ENCODE data around the gene C1QTNF12. TPM values are rescaled to one million over a fixed set of nuclear protein-coding genes. Genes with fewer than 3 reads are reported as not detected.

C1QTNF12 gene
- total and polyA plus RNA-seq, 2 donors (not counting 3 experiments of a cell fraction or from before 2014, with no cell fraction given), result 1.0 to 1.9 TPM

DNA sequence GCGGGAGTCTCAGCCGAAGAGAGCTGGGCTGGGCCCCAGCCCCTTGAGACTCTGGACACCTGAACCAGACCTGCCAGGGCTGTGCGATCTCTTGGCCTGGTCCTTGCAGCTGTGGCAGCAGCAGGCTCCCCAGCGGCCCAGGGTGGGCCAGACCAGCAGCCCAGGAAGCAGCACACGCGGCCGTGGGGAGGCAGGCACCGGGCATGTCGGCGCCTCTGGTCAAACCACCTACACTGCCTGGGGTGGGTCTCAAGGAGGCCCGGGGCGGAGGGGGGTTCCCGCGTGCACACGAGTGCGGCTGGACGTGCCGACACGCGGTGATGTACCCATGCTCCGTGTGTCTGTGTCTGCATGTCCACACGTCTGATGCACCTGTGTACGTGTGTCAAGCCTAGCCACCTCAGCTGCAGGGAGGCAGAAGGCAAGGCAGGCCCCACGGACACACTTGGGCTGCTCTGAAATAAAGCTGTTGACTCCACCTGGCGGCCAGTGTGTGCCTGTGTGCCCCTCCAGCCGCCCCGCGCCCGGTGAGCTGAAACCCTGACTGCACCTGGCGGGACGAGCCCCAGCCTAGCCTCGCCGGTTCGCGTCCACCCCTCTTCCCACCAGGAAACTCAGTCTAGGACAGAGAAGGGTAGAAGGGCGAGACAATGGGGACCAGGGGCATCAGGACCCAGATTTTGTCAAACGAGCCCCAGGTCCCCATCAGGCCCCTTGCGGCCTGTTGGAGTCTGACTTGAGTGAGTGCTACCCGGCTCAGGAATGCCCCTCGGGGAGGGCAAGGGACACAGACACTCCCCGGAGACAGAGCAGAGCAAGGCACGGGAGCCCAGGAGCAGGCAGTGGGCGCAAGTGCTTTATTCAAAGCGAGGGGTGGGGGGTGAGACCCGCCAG is 45.3 kb upstream of the C1QTNF12 start:
- no peaks in the 10 kb centered on the region for H3K9me1 ChIP-seq (replicated peaks; ENCODE audit: control insufficient read depth, extremely low read depth, insufficient read depth, low read length)
- no peak overlapping the region for H3K27ac ChIP-seq (ENCODE audit: insufficient read depth, low read depth, low read length)
- DNase-seq (ENCODE audit: low read depth, low spot score) (peak; percentile 50), FAIRE-seq (peak; percentile 33)
- H3K4me3 ChIP-seq (replicated peaks in 1 of 3; ENCODE audit: insufficient read depth in 1 of 3, low read depth in 1 of 3, low read length in 3 of 3), result no peak overlapping the region
- no peaks in the 10 kb centered on the region for H4K20me1 ChIP-seq (replicated peaks; ENCODE audit: control insufficient read depth, extremely low read depth, insufficient read depth, low read length)
- no peaks in the 10 kb centered on the region for H3K36me3 ChIP-seq (ENCODE audit: control insufficient read depth in 2 of 2, extremely low read depth in 1 of 2, insufficient read depth in 2 of 2, low read length in 2 of 2)
- TF ChIP-seq GATA2 (IDR thresholded peaks at IDR 0.05; ENCODE audit: insufficient read depth, insufficient read length, low read depth, low read length), result no peak
- TF ChIP-seq, protein P1, sequence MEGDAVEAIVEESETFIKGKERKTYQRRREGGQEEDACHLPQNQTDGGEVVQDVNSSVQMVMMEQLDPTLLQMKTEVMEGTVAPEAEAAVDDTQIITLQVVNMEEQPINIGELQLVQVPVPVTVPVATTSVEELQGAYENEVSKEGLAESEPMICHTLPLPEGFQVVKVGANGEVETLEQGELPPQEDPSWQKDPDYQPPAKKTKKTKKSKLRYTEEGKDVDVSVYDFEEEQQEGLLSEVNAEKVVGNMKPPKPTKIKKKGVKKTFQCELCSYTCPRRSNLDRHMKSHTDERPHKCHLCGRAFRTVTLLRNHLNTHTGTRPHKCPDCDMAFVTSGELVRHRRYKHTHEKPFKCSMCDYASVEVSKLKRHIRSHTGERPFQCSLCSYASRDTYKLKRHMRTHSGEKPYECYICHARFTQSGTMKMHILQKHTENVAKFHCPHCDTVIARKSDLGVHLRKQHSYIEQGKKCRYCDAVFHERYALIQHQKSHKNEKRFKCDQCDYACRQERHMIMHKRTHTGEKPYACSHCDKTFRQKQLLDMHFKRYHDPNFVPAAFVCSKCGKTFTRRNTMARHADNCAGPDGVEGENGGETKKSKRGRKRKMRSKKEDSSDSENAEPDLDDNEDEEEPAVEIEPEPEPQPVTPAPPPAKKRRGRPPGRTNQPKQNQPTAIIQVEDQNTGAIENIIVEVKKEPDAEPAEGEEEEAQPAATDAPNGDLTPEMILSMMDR (IDR thresholded peaks at IDR 0.05; ENCODE audit: extremely low read depth in 1 of 2, insufficient read depth in 1 of 2, low read depth in 1 of 2, low read length in 2 of 2), result peak; percentile 73 to 83
- no peaks in the 10 kb centered on the region for H3K27me3 ChIP-seq (ENCODE audit: control insufficient read depth in 2 of 2, insufficient read depth in 2 of 2, low read length in 2 of 2)
- no peaks in the 10 kb centered on the region for H3K4me1 ChIP-seq (ENCODE audit: control insufficient read depth, extremely low read depth, insufficient read depth, low read length)
- dilution Hi-C loops (cut with MboI; ENCODE audit: extremely low pct_ligation_motif_present, low sequenced_read_pairs), result no loop called here
- no peak overlapping the region for H3K4me2 ChIP-seq (ENCODE audit: insufficient read depth, low read length)
- no peaks in the 10 kb centered on the region for H3K9me3 ChIP-seq (replicated peaks; ENCODE audit: control insufficient read depth, insufficient read depth, low read length)
- CTCF ChIA-PET, result interaction anchor here (0.6 to 5.5 kb wide), 38 partner anchors 10 to 325 kb away, joined by 3 to 286 read pairs (median 4); partner anchors contain the start of genes B3GALT6, C1orf159, ISG15 and PERM1
- intact Hi-C loops (cut with micrococcal nuclease), result no loop called here
- H2AFZ ChIP-seq (ENCODE audit: low read depth, low read length), result no peak overlapping the region
- no TSS peak for BruUV-seq (replicated peaks)
- H3K9ac ChIP-seq (replicated peaks; ENCODE audit: extremely low read depth, insufficient read depth, low read length), result no peak overlapping the region
- H3K79me2 ChIP-seq (ENCODE audit: control insufficient read depth, insufficient read depth, low read length), result no peaks in the 10 kb centered on the region
- POLR2A ChIA-PET, result interaction anchor here (1.0 kb wide), 1 partner anchor 169 kb away, joined by 4 read pairs; no protein-coding TSS in a partner anchor

DNA sequence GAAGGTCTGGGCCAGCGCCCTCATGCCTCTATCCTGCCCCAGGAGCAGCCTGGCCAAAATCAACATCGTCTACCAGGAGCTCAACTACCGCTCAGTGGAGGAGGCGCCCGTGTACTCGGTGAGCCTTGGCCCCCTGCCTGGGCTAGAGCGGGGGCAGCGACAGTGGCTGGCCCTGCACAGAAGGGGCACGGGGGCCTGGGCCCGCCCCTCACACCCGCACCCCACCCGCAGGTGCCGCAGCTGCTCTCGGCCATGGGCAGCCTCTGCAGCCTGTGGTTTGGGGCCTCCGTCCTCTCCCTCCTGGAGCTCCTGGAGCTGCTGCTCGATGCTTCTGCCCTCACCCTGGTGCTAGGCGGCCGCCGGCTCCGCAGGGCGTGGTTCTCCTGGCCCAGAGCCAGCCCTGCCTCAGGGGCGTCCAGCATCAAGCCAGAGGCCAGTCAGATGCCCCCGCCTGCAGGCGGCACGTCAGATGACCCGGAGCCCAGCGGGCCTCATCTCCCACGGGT is 44.6 kb upstream of the C1QTNF12 start:
- BruUV-seq (replicated peaks), result no TSS peak
- DNase-seq (ENCODE audit: low read depth, low spot score) (no peak), FAIRE-seq (no peak)
- no peaks in the 10 kb centered on the region for H3K4me1 ChIP-seq (ENCODE audit: control insufficient read depth, extremely low read depth, insufficient read depth, low read length)
- no peaks in the 10 kb centered on the region for H3K36me3 ChIP-seq (ENCODE audit: control insufficient read depth in 2 of 2, extremely low read depth in 1 of 2, insufficient read depth in 2 of 2, low read length in 2 of 2)
- H3K27me3 ChIP-seq (ENCODE audit: control insufficient read depth in 2 of 2, insufficient read depth in 2 of 2, low read length in 2 of 2), result no peaks in the 10 kb centered on the region
- no peak overlapping the region for H3K4me2 ChIP-seq (ENCODE audit: insufficient read depth, low read length)
- dilution Hi-C loops (cut with MboI; ENCODE audit: extremely low pct_ligation_motif_present, low sequenced_read_pairs) (no loop called here), intact Hi-C loops (cut with micrococcal nuclease) (no loop called here)
- no peak overlapping the region for H2AFZ ChIP-seq (ENCODE audit: low read depth, low read length)
- no peak overlapping the region for H3K9ac ChIP-seq (replicated peaks; ENCODE audit: extremely low read depth, insufficient read depth, low read length)
- POLR2A ChIA-PET, result interaction anchor here (1.0 kb wide), 1 partner anchor 169 kb away, joined by 4 read pairs; no protein-coding TSS in a partner anchor
- no peaks in the 10 kb centered on the region for H4K20me1 ChIP-seq (replicated peaks; ENCODE audit: control insufficient read depth, extremely low read depth, insufficient read depth, low read length)
- H3K9me3 ChIP-seq (replicated peaks; ENCODE audit: control insufficient read depth, insufficient read depth, low read length), result no peaks in the 10 kb centered on the region
- no peak overlapping the region for H3K4me3 ChIP-seq (replicated peaks in 1 of 3; ENCODE audit: insufficient read depth in 1 of 3, low read depth in 1 of 3, low read length in 3 of 3)
- H3K27ac ChIP-seq (ENCODE audit: insufficient read depth, low read depth, low read length), result no peak overlapping the region
- no peaks in the 10 kb centered on the region for H3K79me2 ChIP-seq (ENCODE audit: control insufficient read depth, insufficient read depth, low read length)
- TF ChIP-seq, protein P1 (IDR thresholded peaks at IDR 0.05; ENCODE audit: extremely low read depth in 1 of 2, insufficient read depth in 1 of 2, low read depth in 1 of 2, low read length in 2 of 2), result no peak
- no peak for TF ChIP-seq MYC (IDR thresholded peaks at IDR 0.05; ENCODE audit: low read depth, low read length)
- TF ChIP-seq POLR2AphosphoS5 (IDR thresholded peaks at IDR 0.05; ENCODE audit: insufficient read depth, low read depth, low read length), result no peak
- no peak for TF ChIP-seq EZH2 (IDR thresholded peaks at IDR 0.05; ENCODE audit: borderline replicate concordance, low read depth, low read length, severe bottlenecking)
- no peaks in the 10 kb centered on the region for H3K9me1 ChIP-seq (replicated peaks; ENCODE audit: control insufficient read depth, extremely low read depth, insufficient read depth, low read length)
- CTCF ChIA-PET, result interaction anchor here (0.6 to 5.5 kb wide), 30 partner anchors 12 to 315 kb away, joined by 3 to 286 read pairs (median 5); partner anchors contain the start of genes B3GALT6, PERM1, SDF4 and UBE2J2
